Calu3 (cell line): ENCODE measurements around the gene FAM120B. TPM values are rescaled to one million over a fixed set of nuclear protein-coding genes. Genes with fewer than 3 reads are reported as not detected.

Source experiments
- BruUV-seq: library from RNA; stranded (reverse); fragments of 400-500 nt; replicated peaks from 2 replicates; lab custom pipeline; 2021; lab: Mats Ljungman, UMichigan
- CTCF ChIA-PET: fragments of 300-600 bp; sonication (Branson Sonifier 250); formaldehyde crosslinking; loops from one replicate; lab custom pipeline; 2022; ENCODE audit warnings: antibody characterized with exemption; lab: Charles Lee
- DNase-seq: peaks from one replicate; pipeline ENCODE4 v3.0.0; 2022
- H3K27ac Mint-ChIP-seq: one replicate; pipeline ENCODE4 v1.8.0; 2022; ENCODE audit warnings: mixed read lengths; ENCODE audit not compliant: unreplicated experiment
- H3K27me3 Mint-ChIP-seq: one replicate; pipeline ENCODE4 v1.8.0; 2022; ENCODE audit warnings: mixed read lengths; ENCODE audit not compliant: unreplicated experiment
- H3K36me3 Mint-ChIP-seq: one replicate; pipeline ENCODE4 v1.8.0; 2022; ENCODE audit warnings: mild to moderate bottlenecking, moderate library complexity, mixed read lengths; ENCODE audit not compliant: insufficient read depth, unreplicated experiment
- H3K4me1 Mint-ChIP-seq: one replicate; pipeline ENCODE4 v1.8.0; 2022; ENCODE audit warnings: mild to moderate bottlenecking, low read depth, mixed read lengths; ENCODE audit not compliant: unreplicated experiment
- H3K4me3 Mint-ChIP-seq: one replicate; pipeline ENCODE4 v1.8.0; 2022; ENCODE audit warnings: mild to moderate bottlenecking, low read depth, moderate library complexity, mixed read lengths; ENCODE audit not compliant: unreplicated experiment
- H3K9me3 Mint-ChIP-seq: one replicate; pipeline ENCODE4 v1.8.0; 2022; ENCODE audit warnings: low read depth, mixed read lengths; ENCODE audit not compliant: unreplicated experiment
- intact Hi-C: fragments of 100-400 bp; cut with micrococcal nuclease; formaldehyde crosslinking; loops from one replicate; pipeline ENCODE4 v1.10.0; 2022; ENCODE audit not compliant: unreplicated experiment
- total RNA-seq: library from RNA; stranded (reverse); gene quantifications from 2 replicates; pipeline ENCODE4 v1.2.3, GENCODE V29; 2022
- TF ChIP-seq, protein P1 (sequence below): fragments of 200-600 bp; IDR thresholded peaks from one replicate; pipeline ENCODE4 v1.8.0; 2022; ENCODE audit warnings: antibody characterized with exemption; ENCODE audit not compliant: unreplicated experiment

FAM120B gene
- total RNA-seq, 1 experiment from 2014 or later, result 13.2 TPM

DNA sequence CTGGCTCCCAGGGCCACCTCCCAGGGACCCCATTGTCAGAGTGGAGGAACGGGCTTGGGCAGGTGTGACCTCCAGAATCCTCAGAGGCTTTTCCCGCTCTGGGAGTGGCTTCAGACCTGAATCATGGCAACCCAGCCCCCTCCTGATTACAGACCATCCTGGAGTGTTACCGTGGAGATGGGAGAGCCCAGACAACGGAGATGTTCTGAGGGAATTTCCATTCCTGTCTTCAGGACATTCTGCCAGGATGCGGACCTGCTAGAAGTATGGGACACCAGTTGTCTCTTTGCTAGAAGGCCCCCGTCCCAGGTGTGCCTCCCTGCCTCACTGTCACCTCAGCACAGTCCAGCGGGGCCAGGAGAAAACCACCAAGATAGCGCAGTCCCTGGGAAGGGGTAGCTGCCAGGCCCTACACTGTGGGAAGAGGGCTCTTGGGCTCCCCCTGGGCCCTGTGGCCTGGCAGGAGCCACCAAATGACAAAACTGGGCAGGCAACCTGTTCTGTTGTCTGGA lies 136.6 kb downstream of the FAM120B start:
- intact Hi-C loops, result no loop called here
- DNase-seq, result no peak
- H3K27me3 Mint-ChIP-seq, result no peaks in the 10 kb centered on the region
- TF ChIP-seq, protein P1, sequence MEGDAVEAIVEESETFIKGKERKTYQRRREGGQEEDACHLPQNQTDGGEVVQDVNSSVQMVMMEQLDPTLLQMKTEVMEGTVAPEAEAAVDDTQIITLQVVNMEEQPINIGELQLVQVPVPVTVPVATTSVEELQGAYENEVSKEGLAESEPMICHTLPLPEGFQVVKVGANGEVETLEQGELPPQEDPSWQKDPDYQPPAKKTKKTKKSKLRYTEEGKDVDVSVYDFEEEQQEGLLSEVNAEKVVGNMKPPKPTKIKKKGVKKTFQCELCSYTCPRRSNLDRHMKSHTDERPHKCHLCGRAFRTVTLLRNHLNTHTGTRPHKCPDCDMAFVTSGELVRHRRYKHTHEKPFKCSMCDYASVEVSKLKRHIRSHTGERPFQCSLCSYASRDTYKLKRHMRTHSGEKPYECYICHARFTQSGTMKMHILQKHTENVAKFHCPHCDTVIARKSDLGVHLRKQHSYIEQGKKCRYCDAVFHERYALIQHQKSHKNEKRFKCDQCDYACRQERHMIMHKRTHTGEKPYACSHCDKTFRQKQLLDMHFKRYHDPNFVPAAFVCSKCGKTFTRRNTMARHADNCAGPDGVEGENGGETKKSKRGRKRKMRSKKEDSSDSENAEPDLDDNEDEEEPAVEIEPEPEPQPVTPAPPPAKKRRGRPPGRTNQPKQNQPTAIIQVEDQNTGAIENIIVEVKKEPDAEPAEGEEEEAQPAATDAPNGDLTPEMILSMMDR, result no peak
- no peak overlapping the region for H3K27ac Mint-ChIP-seq
- H3K4me1 Mint-ChIP-seq, result no peaks in the 10 kb centered on the region
- CTCF ChIA-PET, result no interaction called here
- no peaks in the 10 kb centered on the region for H3K9me3 Mint-ChIP-seq
- BruUV-seq, result no TSS peak
- H3K36me3 Mint-ChIP-seq, result peaks cover 5% of the 10 kb centered on the region
- H3K4me3 Mint-ChIP-seq, result no peak overlapping the region

- no peak overlapping the region for H3K4me3 Mint-ChIP-seq
- intact Hi-C loops, result no loop called here
- BruUV-seq, result no TSS peak
- H3K36me3 Mint-ChIP-seq, result no peaks in the 10 kb centered on the region
- no peak overlapping the region for H3K27ac Mint-ChIP-seq
- no peaks in the 10 kb centered on the region for H3K4me1 Mint-ChIP-seq
- CTCF ChIA-PET, result no interaction called here
- TF ChIP-seq, protein P1, result no peak
- H3K27me3 Mint-ChIP-seq, result no peaks in the 10 kb centered on the region
- H3K9me3 Mint-ChIP-seq, result no peaks in the 10 kb centered on the region
- no peak for DNase-seq
Measured at GRCh38 chr6:170444056-170444591, 137.6 kb downstream of the FAM120B start.

DNA sequence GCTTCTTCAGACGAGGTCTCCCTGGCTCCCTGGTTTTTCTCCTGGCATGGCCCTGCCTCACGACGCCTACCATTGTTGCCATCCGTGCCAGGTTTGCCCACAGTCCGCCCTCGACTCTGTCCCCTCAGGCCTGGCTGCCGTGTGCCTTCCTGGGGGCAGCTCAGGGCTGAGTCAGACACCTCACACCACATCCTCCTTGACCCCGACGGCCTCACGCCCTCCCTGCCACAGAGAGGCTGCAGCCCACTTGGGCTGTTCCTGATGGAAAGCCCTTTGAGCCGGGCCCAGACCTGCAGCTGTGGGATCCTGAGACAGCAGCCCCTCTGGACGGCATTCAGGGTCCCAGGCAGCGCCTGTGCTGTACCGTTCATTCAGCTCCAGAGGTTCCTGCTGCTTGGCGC lies 138.3 kb downstream of the FAM120B start:
- Mint-ChIP-seq H3K36me3 (no peaks in the 10 kb centered on the region), H3K27me3 (no peaks in the 10 kb centered on the region), H3K4me1 (no peaks in the 10 kb centered on the region), H3K4me3 (no peak overlapping the region), H3K9me3 (no peaks in the 10 kb centered on the region), H3K27ac (no peak overlapping the region)
- intact Hi-C loops, result no loop called here
- CTCF ChIA-PET, result no interaction called here
- TF ChIP-seq, protein P1, result no peak
- DNase-seq, result no peak
- no TSS peak for BruUV-seq

DNA sequence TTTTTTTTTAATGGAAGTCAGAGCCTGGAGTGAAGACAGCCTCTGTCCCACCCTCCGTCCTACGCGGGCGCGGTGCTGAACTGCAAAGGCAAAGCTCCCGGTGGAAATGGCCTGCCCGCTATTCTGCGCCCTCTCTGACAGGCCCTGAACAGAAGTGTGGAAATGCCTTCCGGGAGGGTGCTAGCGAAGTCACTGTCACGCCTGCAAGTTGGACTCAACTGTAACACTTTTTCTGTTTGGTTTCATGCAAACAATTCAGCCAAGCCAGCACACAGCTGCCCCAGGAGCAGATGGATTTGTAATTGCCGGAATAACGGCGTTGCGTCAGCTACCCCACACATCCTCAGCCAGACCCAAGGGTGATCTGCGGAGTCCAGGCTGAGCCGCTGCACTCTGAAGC lies 138.9 kb downstream of the FAM120B start:
- CTCF ChIA-PET, result no interaction called here
- H3K27ac Mint-ChIP-seq, result no peak overlapping the region
- H3K9me3 Mint-ChIP-seq, result no peaks in the 10 kb centered on the region
- H3K27me3 Mint-ChIP-seq, result no peaks in the 10 kb centered on the region
- no peak overlapping the region for H3K4me3 Mint-ChIP-seq
- H3K4me1 Mint-ChIP-seq, result no peaks in the 10 kb centered on the region
- intact Hi-C loops, result no loop called here
- no TSS peak for BruUV-seq
- H3K36me3 Mint-ChIP-seq, result no peaks in the 10 kb centered on the region
- DNase-seq, result no peak
- TF ChIP-seq, protein P1, result no peak
